ENCODE measurements around the gene GLT8D1. TPM values are rescaled to one million over a fixed set of nuclear protein-coding genes. Genes with fewer than 3 reads are reported as not detected.

The GLT8D1 gene
- total and polyA plus RNA-seq, 8 donors = 46.9 to 113 (median 107) TPM

DNA sequence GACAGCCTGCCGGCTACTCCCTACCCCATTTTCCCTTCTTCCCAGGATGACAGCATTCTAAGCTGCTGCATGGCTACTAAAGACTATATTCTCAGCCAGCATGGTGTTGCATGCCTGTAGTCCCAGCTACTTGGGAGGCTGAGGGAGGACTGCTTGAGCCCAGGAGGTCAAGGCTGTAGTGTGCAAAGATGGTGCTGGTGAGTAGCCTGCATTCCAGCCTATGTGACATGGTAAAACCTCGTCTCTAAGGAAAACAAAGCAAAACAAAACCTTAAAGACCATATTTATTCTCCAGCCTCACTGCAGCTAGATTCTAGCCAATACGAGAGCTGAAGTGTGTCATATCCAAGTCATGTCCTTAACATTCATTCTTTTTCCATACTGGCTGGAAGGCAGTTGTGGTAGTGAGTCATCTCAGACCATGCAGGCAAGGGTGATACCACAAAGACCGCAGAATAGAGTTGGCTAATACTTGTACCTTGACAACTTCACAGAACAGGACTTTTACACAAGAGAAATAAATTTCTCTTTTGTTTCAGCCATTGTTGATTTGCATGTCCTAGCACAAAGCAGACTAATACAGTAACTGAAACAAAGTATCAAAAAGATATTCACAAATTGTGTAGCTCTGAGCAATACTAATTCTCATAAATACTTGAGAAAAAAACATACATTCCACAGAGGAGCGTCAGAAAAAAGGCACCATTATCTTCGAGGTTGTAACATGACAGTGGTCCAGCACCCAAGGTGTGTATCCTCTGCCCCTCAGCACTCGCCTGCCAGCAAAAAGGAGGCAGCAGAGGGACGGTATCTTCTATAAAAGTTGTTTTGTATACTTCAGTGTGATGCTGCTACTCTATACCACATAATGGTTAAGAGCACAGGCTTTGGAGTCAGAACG is 34.7 kb downstream of the GLT8D1 start:
- DNase-seq = peak in 1 of 4 donors; percentile 62
- TF ChIP-seq, protein P1, sequence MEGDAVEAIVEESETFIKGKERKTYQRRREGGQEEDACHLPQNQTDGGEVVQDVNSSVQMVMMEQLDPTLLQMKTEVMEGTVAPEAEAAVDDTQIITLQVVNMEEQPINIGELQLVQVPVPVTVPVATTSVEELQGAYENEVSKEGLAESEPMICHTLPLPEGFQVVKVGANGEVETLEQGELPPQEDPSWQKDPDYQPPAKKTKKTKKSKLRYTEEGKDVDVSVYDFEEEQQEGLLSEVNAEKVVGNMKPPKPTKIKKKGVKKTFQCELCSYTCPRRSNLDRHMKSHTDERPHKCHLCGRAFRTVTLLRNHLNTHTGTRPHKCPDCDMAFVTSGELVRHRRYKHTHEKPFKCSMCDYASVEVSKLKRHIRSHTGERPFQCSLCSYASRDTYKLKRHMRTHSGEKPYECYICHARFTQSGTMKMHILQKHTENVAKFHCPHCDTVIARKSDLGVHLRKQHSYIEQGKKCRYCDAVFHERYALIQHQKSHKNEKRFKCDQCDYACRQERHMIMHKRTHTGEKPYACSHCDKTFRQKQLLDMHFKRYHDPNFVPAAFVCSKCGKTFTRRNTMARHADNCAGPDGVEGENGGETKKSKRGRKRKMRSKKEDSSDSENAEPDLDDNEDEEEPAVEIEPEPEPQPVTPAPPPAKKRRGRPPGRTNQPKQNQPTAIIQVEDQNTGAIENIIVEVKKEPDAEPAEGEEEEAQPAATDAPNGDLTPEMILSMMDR (IDR thresholded peaks at IDR 0.05) = no peak
- no peaks in the 10 kb centered on the region for H3K9me3 ChIP-seq
- ATAC-seq = peak; percentile 95
- peaks cover 19 to 30% of the 10 kb centered on the region in 2 donors for H3K4me1 ChIP-seq
- peak overlapping the region; percentile 47 to 80 for H3K27ac ChIP-seq
- intact Hi-C loops (cut with DNase I) = no loop called here
- no peak overlapping the region for H3K4me3 ChIP-seq
- peaks cover 0 to 70% of the 10 kb centered on the region in 2 donors for H3K36me3 ChIP-seq
- H3K27me3 ChIP-seq = no peaks in the 10 kb centered on the region

- DNase-seq (no peak), ATAC-seq (no peak)
- Histone ChIP-seq H3K36me3 (peaks cover 0 to 86% of the 10 kb centered on the region in 2 donors), H3K9me3 (no peaks in the 10 kb centered on the region), H3K4me1 (no peaks in the 10 kb centered on the region), H3K27me3 (no peaks in the 10 kb centered on the region), H3K4me3 (no peak overlapping the region), H3K27ac (no peak overlapping the region)
- TF ChIP-seq, protein P1 (IDR thresholded peaks at IDR 0.05) = no peak
- intact Hi-C loops (cut with DNase I) = no loop called here
Observed at GRCh38 chr3:52663098-52663497, 42.5 kb downstream of the GLT8D1 start.

DNA sequence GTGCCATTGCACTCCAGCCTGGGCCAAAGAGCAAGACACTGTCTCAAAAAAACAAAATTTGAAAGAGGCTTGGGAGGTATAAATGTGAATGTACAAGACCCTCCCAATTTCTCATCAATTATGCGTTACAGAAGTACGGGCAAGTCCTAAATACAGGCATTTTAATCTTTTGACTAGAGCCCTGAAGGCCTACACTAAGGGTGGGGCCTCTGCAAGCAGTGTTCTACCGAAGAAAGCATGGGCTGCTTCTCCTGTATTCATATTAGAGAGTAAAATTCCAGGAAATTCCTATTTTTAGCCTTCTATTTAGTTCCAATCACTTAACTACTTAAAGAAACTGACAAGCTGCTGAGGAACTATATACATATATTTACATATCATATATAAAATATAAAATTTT is 45.5 kb downstream of the GLT8D1 start:
- peaks cover 0 to 86% of the 10 kb centered on the region in 2 donors for H3K36me3 ChIP-seq

GRCh38 chr3:52655895-52656294 is 49.7 kb downstream of the GLT8D1 start:
- no peak for DNase-seq
- no peak overlapping the region for H3K4me3 ChIP-seq
- TF ChIP-seq, protein P1 (IDR thresholded peaks at IDR 0.05) = no peak
- peaks cover 3 to 100% of the 10 kb centered on the region in 2 donors for H3K36me3 ChIP-seq
- no peak for ATAC-seq
- no peaks in the 10 kb centered on the region for H3K9me3 ChIP-seq
- no peak overlapping the region for H3K27ac ChIP-seq
- intact Hi-C loops (cut with DNase I) = no loop called here
- no peaks in the 10 kb centered on the region for H3K27me3 ChIP-seq
- H3K4me1 ChIP-seq = no peaks in the 10 kb centered on the region

More for the DNA sequence above, 45.5 kb downstream of the GLT8D1 start:
- ATAC-seq (no peak), DNase-seq (no peak)
- no peaks in the 10 kb centered on the region for H3K27me3 ChIP-seq
- H3K27ac ChIP-seq = no peak overlapping the region
- H3K4me3 ChIP-seq = no peak overlapping the region
- intact Hi-C loops (cut with DNase I) = no loop called here
- TF ChIP-seq, protein P1 (IDR thresholded peaks at IDR 0.05) = no peak
- H3K4me1 ChIP-seq = no peaks in the 10 kb centered on the region
- H3K9me3 ChIP-seq = no peaks in the 10 kb centered on the region

DNA sequence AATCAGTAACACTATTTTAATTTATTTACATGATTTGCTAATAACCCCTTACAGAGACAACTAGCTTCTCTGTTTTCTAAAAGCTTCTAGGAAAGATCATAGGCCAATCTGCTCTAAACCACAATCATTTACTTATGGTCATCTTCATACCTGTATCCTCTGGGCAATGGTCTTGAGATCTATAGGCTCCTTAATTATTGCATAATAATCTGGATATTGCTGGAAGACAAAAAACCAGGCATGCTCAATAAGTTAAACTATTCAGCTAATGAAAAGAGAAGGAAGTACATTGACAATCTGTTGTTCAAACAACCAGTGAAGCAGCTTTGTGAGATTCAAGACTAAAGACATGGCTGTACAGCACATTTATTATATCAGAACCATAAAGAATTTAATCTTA is 54.0 kb downstream of the GLT8D1 start:
- intact Hi-C loops (cut with DNase I) = no loop called here
- H3K27me3 ChIP-seq = no peaks in the 10 kb centered on the region
- no peak overlapping the region for H3K27ac ChIP-seq
- no peak for ATAC-seq
- no peaks in the 10 kb centered on the region for H3K4me1 ChIP-seq
- H3K4me3 ChIP-seq = no peak overlapping the region
- TF ChIP-seq, protein P1 (IDR thresholded peaks at IDR 0.05) = no peak
- no peak for DNase-seq
- peaks cover 4 to 99% of the 10 kb centered on the region in 2 donors for H3K36me3 ChIP-seq
- no peaks in the 10 kb centered on the region for H3K9me3 ChIP-seq
